Endothelial cell of umbilical vein (primary cell): ENCODE data around the gene DEK. TPM values are rescaled to one million over a fixed set of nuclear protein-coding genes. Genes with fewer than 3 reads are reported as not detected.

ENCODE experiments used
- BruUV-seq: library from RNA; stranded (reverse); fragments of 400-500 nt; replicated peaks from 2 replicates; lab custom pipeline; 2021; lab: Mats Ljungman, UMichigan
- CTCF ChIA-PET: fragments of 300-600, 350-600 bp; sonication (Branson Sonifier 250); formaldehyde crosslinking; loops from one replicate; lab custom pipeline; 2021; ENCODE audit warnings: antibody characterized with exemption, inconsistent platforms; lab: Charles Lee
- POLR2A ChIA-PET: fragments of 300-600, 350-600 bp; sonication (Branson Sonifier 250); formaldehyde crosslinking; loops from one replicate; lab custom pipeline; 2021; ENCODE audit warnings: antibody characterized with exemption, inconsistent platforms; lab: Charles Lee
- DNase-seq: peaks from one replicate; pipeline ENCODE4 v3.0.0-alpha.2; 2011; ENCODE audit warnings: low read depth, low spot score
- FAIRE-seq: peaks from 2 replicates; lab custom pipeline; 2011; peaks lifted over from hg19 to GRCh38; lab: Jason Lieb, UNC
- H2AFZ ChIP-seq: 2 replicates; pipeline ENCODE4 v1.6.0; 2012; ENCODE audit warnings: low read depth, low read length, control low read depth, inconsistent platforms
- H3K27ac ChIP-seq: 2 replicates; pipeline ENCODE4 v1.5.1; 2011; ENCODE audit warnings: low read depth, mild to moderate bottlenecking, control low read depth, low read length, moderate library complexity; ENCODE audit not compliant: insufficient read depth
- H3K27me3 ChIP-seq, 2 experiments: 2 replicates each; pipeline versions ENCODE4 v1.6.0 to v1.6.1; 2011; ENCODE audit warnings: low read length in 2 of 2, mixed read lengths in 1 of 2; ENCODE audit not compliant: control insufficient read depth in 2 of 2, insufficient read depth in 2 of 2
- H3K36me3 ChIP-seq, 2 experiments: 2 replicates in 1 of 2; 3 replicates in 1 of 2; pipeline ENCODE4 v1.5.1; 2011; ENCODE audit warnings: low read length in 2 of 2, mild to moderate bottlenecking in 1 of 2, moderate library complexity in 1 of 2; ENCODE audit not compliant: control insufficient read depth in 2 of 2, insufficient read depth in 2 of 2; ENCODE audit errors: extremely low read depth in 1 of 2
- H3K4me1 ChIP-seq: 3 replicates; pipeline ENCODE4 v1.5.1; 2011; ENCODE audit warnings: mild to moderate bottlenecking, low read length; ENCODE audit not compliant: control insufficient read depth, insufficient read depth; ENCODE audit errors: extremely low read depth
- H3K4me2 ChIP-seq: 2 replicates; pipeline ENCODE4 v1.6.1; 2011; ENCODE audit warnings: low read length, control low read depth, mixed read lengths; ENCODE audit not compliant: insufficient read depth
- H3K4me3 ChIP-seq, 3 experiments: fragments of 200-600 bp in 1 of 3; sonication (generic), shearing (Covaris generic) in 1 of 3; replicated peaks in 1 of 3; 2 replicates each; pipeline ENCODE4 v1.5.1; 2011 to 2016; ENCODE audit warnings: control low read depth in 3 of 3, low read length in 3 of 3, mild to moderate bottlenecking in 2 of 3, inconsistent platforms in 1 of 3, low read depth in 1 of 3, moderate library complexity in 1 of 3; ENCODE audit not compliant: insufficient read depth in 1 of 3
- H3K79me2 ChIP-seq: 2 replicates; pipeline ENCODE4 v1.6.0; 2012; ENCODE audit warnings: low read length, inconsistent platforms; ENCODE audit not compliant: control insufficient read depth, insufficient read depth
- H3K9ac ChIP-seq: replicated peaks from 2 replicates; pipeline ENCODE3; 2011; ENCODE audit warnings: low read length, control low read depth; ENCODE audit not compliant: insufficient read depth; ENCODE audit errors: extremely low read depth
- H3K9me1 ChIP-seq: replicated peaks from 3 replicates; pipeline ENCODE4 v1.6.0; 2011; ENCODE audit warnings: mild to moderate bottlenecking, low read length; ENCODE audit not compliant: control insufficient read depth, insufficient read depth; ENCODE audit errors: extremely low read depth
- H3K9me3 ChIP-seq: replicated peaks from 2 replicates; pipeline ENCODE4 v1.5.1; 2012; ENCODE audit warnings: low read length, inconsistent platforms; ENCODE audit not compliant: control insufficient read depth, insufficient read depth
- H4K20me1 ChIP-seq: replicated peaks from 2 replicates; pipeline ENCODE3; 2011; ENCODE audit warnings: mild to moderate bottlenecking, low read length; ENCODE audit not compliant: control insufficient read depth, insufficient read depth; ENCODE audit errors: extremely low read depth
- EZH2 ChIP-seq: IDR thresholded peaks from 2 replicates; pipeline ENCODE4 v1.6.1; 2012; ENCODE audit warnings: borderline replicate concordance, low read depth, mild to moderate bottlenecking, moderate library complexity, low read length, inconsistent platforms; ENCODE audit not compliant: severe bottlenecking
- FOS ChIP-seq: IDR thresholded peaks from 2 replicates; pipeline ENCODE4 v1.6.1; 2011; ENCODE audit warnings: mild to moderate bottlenecking, low read length, moderate library complexity, borderline replicate concordance; ENCODE audit not compliant: insufficient read depth
- GATA2 ChIP-seq: IDR thresholded peaks from 2 replicates; pipeline ENCODE4 v1.7.0; 2011; ENCODE audit warnings: low read depth, mild to moderate bottlenecking, moderate library complexity, mixed read lengths, low read length; ENCODE audit not compliant: insufficient read length, insufficient read depth
- JUN ChIP-seq: IDR thresholded peaks from 2 replicates; pipeline ENCODE4 v1.6.1; 2011; ENCODE audit warnings: borderline replicate concordance, low read depth; ENCODE audit not compliant: insufficient read length, insufficient read depth
- MYC ChIP-seq: IDR thresholded peaks from one replicate; pipeline ENCODE4 v1.6.1; 2011; ENCODE audit warnings: mild to moderate bottlenecking, low read depth, low read length
- POLR2A ChIP-seq: IDR thresholded peaks from 2 replicates; pipeline ENCODE4 v1.6.1; 2012; ENCODE audit warnings: low read depth, mild to moderate bottlenecking, control low read depth, low read length
- POLR2AphosphoS5 ChIP-seq: IDR thresholded peaks from 2 replicates; pipeline ENCODE4 v1.6.1; 2012; ENCODE audit warnings: low read depth, mild to moderate bottlenecking, control low read depth, low read length, moderate library complexity; ENCODE audit not compliant: insufficient read depth
- dilution Hi-C: fragments of 300-500 bp; cut with MboI; formaldehyde crosslinking; loops from one replicate; pipeline ENCODE4 v1.15.0; 2019; ENCODE audit warnings: low sequenced_read_pairs; ENCODE audit not compliant: extremely low pct_ligation_motif_present
- intact Hi-C: fragments of 100-400 bp; cut with micrococcal nuclease; formaldehyde crosslinking; loops from one replicate; pipeline ENCODE4 v1.10.0; 2022
- polyA plus RNA-seq, 4 experiments: library from polyadenylated mRNA; depleted of rRNA in 3 of 4; stranded (reverse) in 3 of 4; unstranded in 1 of 4; fragments of >200 nt; gene quantifications; 2 replicates each; pipeline versions ENCODE4 v1.2.1 to v1.2.3, GENCODE V29; 2011 to 2012; ENCODE audit warnings: missing spikeins in 1 of 4
- total RNA-seq: library from RNA; stranded (reverse); gene quantifications from 2 replicates; pipeline ENCODE4 v1.2.3, GENCODE V29; 2021
- TF ChIP-seq, protein P1 (sequence below): IDR thresholded peaks from 2 replicates; pipeline ENCODE4 v1.6.1; 2011; ENCODE audit not compliant: insufficient read depth, insufficient read length
- TF ChIP-seq, protein P2 (sequence below), 2 donors: IDR thresholded peaks; 1 replicate in 1 of 2; 2 replicates in 1 of 2; pipeline ENCODE4 v1.5.1; 2011; ENCODE audit warnings: low read length in 2 of 2, mild to moderate bottlenecking in 2 of 2, moderate library complexity in 2 of 2, control low read depth in 1 of 2, inconsistent platforms in 1 of 2, low read depth in 1 of 2; ENCODE audit not compliant: insufficient read depth in 1 of 2; ENCODE audit errors: extremely low read depth in 1 of 2

DEK gene
- total and polyA plus RNA-seq, 2 donors (not counting 3 experiments of a cell fraction or from before 2014, with no cell fraction given) = 19.0 to 120 TPM

DNA sequence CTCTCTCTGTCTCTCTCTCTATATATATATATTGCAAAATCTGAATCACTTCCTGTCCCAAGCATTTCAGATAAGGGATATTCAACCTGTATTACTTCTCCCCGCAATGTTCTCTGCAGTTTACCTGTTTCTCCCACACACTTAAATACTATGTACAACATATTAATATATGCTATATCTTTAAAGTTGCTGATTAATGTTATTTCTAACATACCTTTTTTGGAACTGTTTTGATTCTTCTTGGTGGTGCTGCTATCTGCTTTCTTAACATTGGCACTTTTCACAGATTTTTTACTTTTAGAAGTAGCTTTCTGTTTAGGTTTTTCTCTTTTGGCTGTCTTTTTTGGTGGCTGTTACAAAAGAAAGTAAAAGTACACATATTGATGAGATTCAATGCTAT lies 27.2 kb downstream of the DEK start:
- TF ChIP-seq JUN (no peak), MYC (no peak), FOS (no peak), GATA2 (no peak), POLR2AphosphoS5 (no peak), EZH2 (no peak), POLR2A (no peak)
- TF ChIP-seq, protein P1, sequence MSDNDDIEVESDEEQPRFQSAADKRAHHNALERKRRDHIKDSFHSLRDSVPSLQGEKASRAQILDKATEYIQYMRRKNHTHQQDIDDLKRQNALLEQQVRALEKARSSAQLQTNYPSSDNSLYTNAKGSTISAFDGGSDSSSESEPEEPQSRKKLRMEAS = no peak
- TF ChIP-seq, protein P2, sequence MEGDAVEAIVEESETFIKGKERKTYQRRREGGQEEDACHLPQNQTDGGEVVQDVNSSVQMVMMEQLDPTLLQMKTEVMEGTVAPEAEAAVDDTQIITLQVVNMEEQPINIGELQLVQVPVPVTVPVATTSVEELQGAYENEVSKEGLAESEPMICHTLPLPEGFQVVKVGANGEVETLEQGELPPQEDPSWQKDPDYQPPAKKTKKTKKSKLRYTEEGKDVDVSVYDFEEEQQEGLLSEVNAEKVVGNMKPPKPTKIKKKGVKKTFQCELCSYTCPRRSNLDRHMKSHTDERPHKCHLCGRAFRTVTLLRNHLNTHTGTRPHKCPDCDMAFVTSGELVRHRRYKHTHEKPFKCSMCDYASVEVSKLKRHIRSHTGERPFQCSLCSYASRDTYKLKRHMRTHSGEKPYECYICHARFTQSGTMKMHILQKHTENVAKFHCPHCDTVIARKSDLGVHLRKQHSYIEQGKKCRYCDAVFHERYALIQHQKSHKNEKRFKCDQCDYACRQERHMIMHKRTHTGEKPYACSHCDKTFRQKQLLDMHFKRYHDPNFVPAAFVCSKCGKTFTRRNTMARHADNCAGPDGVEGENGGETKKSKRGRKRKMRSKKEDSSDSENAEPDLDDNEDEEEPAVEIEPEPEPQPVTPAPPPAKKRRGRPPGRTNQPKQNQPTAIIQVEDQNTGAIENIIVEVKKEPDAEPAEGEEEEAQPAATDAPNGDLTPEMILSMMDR (IDR thresholded peaks at IDR 0.05; ENCODE audit: extremely low read depth in 1 of 2, insufficient read depth in 1 of 2, low read depth in 1 of 2, low read length in 2 of 2) = no peak
- no peak for DNase-seq
- dilution Hi-C loops = no loop called here

More for the DNA sequence above, 27.2 kb downstream of the DEK start:
- no peak overlapping the region for H3K4me3 ChIP-seq
- H3K4me1 ChIP-seq = peaks cover 5% of the 10 kb centered on the region
- no peaks in the 10 kb centered on the region for H3K9me3 ChIP-seq
- H3K9me1 ChIP-seq = no peaks in the 10 kb centered on the region
- no peak overlapping the region for H3K9ac ChIP-seq
- ChIA-PET POLR2A (interaction anchor here (0.6 kb wide), 1 partner anchor 50 kb away, joined by 4 read pairs; no protein-coding TSS in a partner anchor), CTCF (interaction anchor here (0.7 kb wide), 1 partner anchor 22 kb away, joined by 3 read pairs; no protein-coding TSS in a partner anchor)
- H3K79me2 ChIP-seq = peaks cover 57% of the 10 kb centered on the region
- FAIRE-seq = no peak
- H3K36me3 ChIP-seq = peaks cover 2 to 18% of the 10 kb centered on the region in 2 experiments
- H3K27ac ChIP-seq = no peak overlapping the region
- H4K20me1 ChIP-seq = no peaks in the 10 kb centered on the region
- H3K4me2 ChIP-seq = no peak overlapping the region
- H3K27me3 ChIP-seq = no peaks in the 10 kb centered on the region
- BruUV-seq = no TSS peak
- H2AFZ ChIP-seq = no peak overlapping the region
- intact Hi-C loops = no loop called here
